ENCODE data around the gene THG1L. TPM values are rescaled to one million over a fixed set of nuclear protein-coding genes. Genes with fewer than 3 reads are reported as not detected.
A peak's percentile ranks its signal among the peaks of the same experiment; 100 is the strongest.

Gene THG1L
- total RNA-seq, 1 donor from 2014 or later, result 0.32 TPM

- H3K4me3 ChIP-seq, result no peak overlapping the region
- H3K9me3 ChIP-seq, result no peaks in the 10 kb centered on the region
- intact Hi-C loops (cut with DNase I), result no loop called here
- no peak overlapping the region for H3K27ac ChIP-seq
- H3K27me3 ChIP-seq, result no peaks in the 10 kb centered on the region
- H3K36me3 ChIP-seq, result peaks cover 30 to 55% of the 10 kb centered on the region in 2 donors
- no peaks in the 10 kb centered on the region for H3K4me1 ChIP-seq
- TF ChIP-seq CTCF (IDR thresholded peaks at IDR 0.05), result no peak
- no peak for DNase-seq (ENCODE audit: low spot score in 2 of 2)
These were observed 24.9 kb downstream of the THG1L start for GRCh38 chr5:157756122-157756521.

- no peak for TF ChIP-seq CTCF (IDR thresholded peaks at IDR 0.05)
- H3K36me3 ChIP-seq, result peaks cover 17 to 35% of the 10 kb centered on the region in 2 donors
- H3K4me1 ChIP-seq, result no peaks in the 10 kb centered on the region
These were observed 27.5 kb downstream of the THG1L start for GRCh38 chr5:157758706-157759105.

GRCh38 chr5:157761690-157762621 lies 30.7 kb downstream of the THG1L start:
- H3K27me3 ChIP-seq, result no peaks in the 10 kb centered on the region
- no peaks in the 10 kb centered on the region for H3K9me3 ChIP-seq
- H3K4me3 ChIP-seq, result no peak overlapping the region
- TF ChIP-seq CTCF (IDR thresholded peaks at IDR 0.05), result peak; percentile 49 to 81 (median 75)
- DNase-seq (ENCODE audit: low spot score in 2 of 2), result no peak
- H3K36me3 ChIP-seq, result peaks cover 0 to 7% of the 10 kb centered on the region in 2 donors
- H3K27ac ChIP-seq, result no peak overlapping the region
- no peaks in the 10 kb centered on the region for H3K4me1 ChIP-seq
- intact Hi-C loops (cut with DNase I), result loop anchor here (5.0 kb wide), 1 partner anchor 1370 kb away; no protein-coding TSS in a partner anchor

More at GRCh38 chr5:157758706-157759105, 27.5 kb downstream of the THG1L start:
- intact Hi-C loops (cut with DNase I), result no loop called here
- no peaks in the 10 kb centered on the region for H3K27me3 ChIP-seq
- no peaks in the 10 kb centered on the region for H3K9me3 ChIP-seq
- no peak overlapping the region for H3K27ac ChIP-seq
- H3K4me3 ChIP-seq, result no peak overlapping the region
- DNase-seq (ENCODE audit: low spot score in 2 of 2), result no peak

GRCh38 chr5:157764531-157764930 lies 33.3 kb downstream of the THG1L start:
- Histone ChIP-seq H3K4me3 (no peak overlapping the region), H3K27ac (no peak overlapping the region), H3K9me3 (no peaks in the 10 kb centered on the region), H3K27me3 (no peaks in the 10 kb centered on the region), H3K4me1 (no peaks in the 10 kb centered on the region), H3K36me3 (peaks cover 0 to 7% of the 10 kb centered on the region in 2 donors)
- no peak for TF ChIP-seq CTCF (IDR thresholded peaks at IDR 0.05)
- no peak for DNase-seq (ENCODE audit: low spot score in 2 of 2)
- intact Hi-C loops (cut with DNase I), result loop anchor here (5.0 kb wide), 1 partner anchor 1368 kb away; no protein-coding TSS in a partner anchor

- intact Hi-C loops (cut with DNase I), result no loop called here
- H3K27me3 ChIP-seq, result no peaks in the 10 kb centered on the region
- H3K36me3 ChIP-seq, result no peaks in the 10 kb centered on the region
- no peak for TF ChIP-seq CTCF (IDR thresholded peaks at IDR 0.05)
- DNase-seq (ENCODE audit: low spot score in 2 of 2), result no peak
- H3K4me1 ChIP-seq, result no peaks in the 10 kb centered on the region
- no peak overlapping the region for H3K27ac ChIP-seq
- no peak overlapping the region for H3K4me3 ChIP-seq
- H3K9me3 ChIP-seq, result no peaks in the 10 kb centered on the region
These were observed 35.2 kb downstream of the THG1L start for GRCh38 chr5:157766442-157766841.
